ENCODE data around the gene SPDYA. TPM values are rescaled to one million over a fixed set of nuclear protein-coding genes. Genes with fewer than 3 reads are reported as not detected.

The SPDYA gene
- total RNA-seq, 1 experiment from 2014 or later, result 0.87 TPM

- Histone ChIP-seq H3K4me3 (ENCODE audit: low read depth in 2 of 2, low read length in 2 of 2) (no peak overlapping the region), H3K27ac (ENCODE audit: low read length) (no peak overlapping the region), H3K4me1 (ENCODE audit: control insufficient read depth, insufficient read depth, low read length) (peaks cover 2% of the 10 kb centered on the region), H3K36me3 (ENCODE audit: control insufficient read depth, insufficient read depth, low read length) (peaks cover 43% of the 10 kb centered on the region), H3K27me3 (ENCODE audit: control insufficient read depth, insufficient read depth, low read length) (no peaks in the 10 kb centered on the region), H3K9me3 (ENCODE audit: control insufficient read depth, insufficient read depth, low read depth, low read length) (no peaks in the 10 kb centered on the region)
- ChIA-PET CTCF (no interaction called here), POLR2A (no interaction called here)
- ATAC-seq (no peak), DNase-seq (ENCODE audit: low read depth, low spot score) (no peak)
- no TSS peak for BruUV-seq (replicated peaks)
- in situ Hi-C loops (cut with HindIII; ENCODE audit: low pct_unique_long_range_greater_than_20kb, low sequenced_read_pairs), result no loop called here
- intact Hi-C loops (cut with micrococcal nuclease; ENCODE audit: unreplicated experiment), result no loop called here
- TF ChIP-seq TCF7L2 (IDR thresholded peaks at IDR 0.05; ENCODE audit: low read depth, low read length) (no peak), POLR2AphosphoS5 (IDR thresholded peaks at IDR 0.05; ENCODE audit: low read depth, low read length) (no peak), SIN3A (IDR thresholded peaks at IDR 0.05; ENCODE audit: borderline replicate concordance, insufficient read depth, low read depth, low read length) (no peak)
- TF ChIP-seq, protein P1, sequence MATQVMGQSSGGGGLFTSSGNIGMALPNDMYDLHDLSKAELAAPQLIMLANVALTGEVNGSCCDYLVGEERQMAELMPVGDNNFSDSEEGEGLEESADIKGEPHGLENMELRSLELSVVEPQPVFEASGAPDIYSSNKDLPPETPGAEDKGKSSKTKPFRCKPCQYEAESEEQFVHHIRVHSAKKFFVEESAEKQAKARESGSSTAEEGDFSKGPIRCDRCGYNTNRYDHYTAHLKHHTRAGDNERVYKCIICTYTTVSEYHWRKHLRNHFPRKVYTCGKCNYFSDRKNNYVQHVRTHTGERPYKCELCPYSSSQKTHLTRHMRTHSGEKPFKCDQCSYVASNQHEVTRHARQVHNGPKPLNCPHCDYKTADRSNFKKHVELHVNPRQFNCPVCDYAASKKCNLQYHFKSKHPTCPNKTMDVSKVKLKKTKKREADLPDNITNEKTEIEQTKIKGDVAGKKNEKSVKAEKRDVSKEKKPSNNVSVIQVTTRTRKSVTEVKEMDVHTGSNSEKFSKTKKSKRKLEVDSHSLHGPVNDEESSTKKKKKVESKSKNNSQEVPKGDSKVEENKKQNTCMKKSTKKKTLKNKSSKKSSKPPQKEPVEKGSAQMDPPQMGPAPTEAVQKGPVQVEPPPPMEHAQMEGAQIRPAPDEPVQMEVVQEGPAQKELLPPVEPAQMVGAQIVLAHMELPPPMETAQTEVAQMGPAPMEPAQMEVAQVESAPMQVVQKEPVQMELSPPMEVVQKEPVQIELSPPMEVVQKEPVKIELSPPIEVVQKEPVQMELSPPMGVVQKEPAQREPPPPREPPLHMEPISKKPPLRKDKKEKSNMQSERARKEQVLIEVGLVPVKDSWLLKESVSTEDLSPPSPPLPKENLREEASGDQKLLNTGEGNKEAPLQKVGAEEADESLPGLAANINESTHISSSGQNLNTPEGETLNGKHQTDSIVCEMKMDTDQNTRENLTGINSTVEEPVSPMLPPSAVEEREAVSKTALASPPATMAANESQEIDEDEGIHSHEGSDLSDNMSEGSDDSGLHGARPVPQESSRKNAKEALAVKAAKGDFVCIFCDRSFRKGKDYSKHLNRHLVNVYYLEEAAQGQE (IDR thresholded peaks at IDR 0.05; ENCODE audit: insufficient read depth in 1 of 2, low read depth in 2 of 2, low read length in 1 of 2), result no peak
- TF ChIP-seq, protein P2, sequence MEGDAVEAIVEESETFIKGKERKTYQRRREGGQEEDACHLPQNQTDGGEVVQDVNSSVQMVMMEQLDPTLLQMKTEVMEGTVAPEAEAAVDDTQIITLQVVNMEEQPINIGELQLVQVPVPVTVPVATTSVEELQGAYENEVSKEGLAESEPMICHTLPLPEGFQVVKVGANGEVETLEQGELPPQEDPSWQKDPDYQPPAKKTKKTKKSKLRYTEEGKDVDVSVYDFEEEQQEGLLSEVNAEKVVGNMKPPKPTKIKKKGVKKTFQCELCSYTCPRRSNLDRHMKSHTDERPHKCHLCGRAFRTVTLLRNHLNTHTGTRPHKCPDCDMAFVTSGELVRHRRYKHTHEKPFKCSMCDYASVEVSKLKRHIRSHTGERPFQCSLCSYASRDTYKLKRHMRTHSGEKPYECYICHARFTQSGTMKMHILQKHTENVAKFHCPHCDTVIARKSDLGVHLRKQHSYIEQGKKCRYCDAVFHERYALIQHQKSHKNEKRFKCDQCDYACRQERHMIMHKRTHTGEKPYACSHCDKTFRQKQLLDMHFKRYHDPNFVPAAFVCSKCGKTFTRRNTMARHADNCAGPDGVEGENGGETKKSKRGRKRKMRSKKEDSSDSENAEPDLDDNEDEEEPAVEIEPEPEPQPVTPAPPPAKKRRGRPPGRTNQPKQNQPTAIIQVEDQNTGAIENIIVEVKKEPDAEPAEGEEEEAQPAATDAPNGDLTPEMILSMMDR (IDR thresholded peaks at IDR 0.05), result no peak
Measured at GRCh38 chr2:28778392-28778791, 32.2 kb upstream of the SPDYA start.

GRCh38 chr2:28779001-28779400 is 31.6 kb upstream of the SPDYA start:
- no peaks in the 10 kb centered on the region for H3K27me3 ChIP-seq (ENCODE audit: control insufficient read depth, insufficient read depth, low read length)
- H3K4me3 ChIP-seq (ENCODE audit: low read depth in 2 of 2, low read length in 2 of 2), result no peak overlapping the region
- no peak for DNase-seq (ENCODE audit: low read depth, low spot score)
- ChIA-PET CTCF (no interaction called here), POLR2A (no interaction called here)
- intact Hi-C loops (cut with micrococcal nuclease; ENCODE audit: unreplicated experiment) (no loop called here), in situ Hi-C loops (cut with HindIII; ENCODE audit: low pct_unique_long_range_greater_than_20kb, low sequenced_read_pairs) (no loop called here)
- ATAC-seq, result no peak
- no peaks in the 10 kb centered on the region for H3K9me3 ChIP-seq (ENCODE audit: control insufficient read depth, insufficient read depth, low read depth, low read length)
- peaks cover 48% of the 10 kb centered on the region for H3K36me3 ChIP-seq (ENCODE audit: control insufficient read depth, insufficient read depth, low read length)
- BruUV-seq (replicated peaks), result no TSS peak
- H3K4me1 ChIP-seq (ENCODE audit: control insufficient read depth, insufficient read depth, low read length), result peaks cover 2% of the 10 kb centered on the region
- TF ChIP-seq, protein P1 (IDR thresholded peaks at IDR 0.05; ENCODE audit: insufficient read depth in 1 of 2, low read depth in 2 of 2, low read length in 1 of 2), result no peak
- no peak for TF ChIP-seq SIN3A (IDR thresholded peaks at IDR 0.05; ENCODE audit: borderline replicate concordance, insufficient read depth, low read depth, low read length)
- TF ChIP-seq, protein P2 (IDR thresholded peaks at IDR 0.05), result no peak
- TF ChIP-seq POLR2AphosphoS5 (IDR thresholded peaks at IDR 0.05; ENCODE audit: low read depth, low read length), result no peak
- no peak overlapping the region for H3K27ac ChIP-seq (ENCODE audit: low read length)
